Mucosa of descending colon (tissue), 3 donors: ENCODE measurements around the gene STK4. TPM values are rescaled to one million over a fixed set of nuclear protein-coding genes. Genes with fewer than 3 reads are reported as not detected.

Experiments
- ATAC-seq: fragments of 200-7000 bp; cut with Tn5 transposase; one replicate; pipeline ENCODE4 v1.9.1; 2020; ENCODE audit warnings: mild to moderate bottlenecking, moderate library complexity
- DNase-seq, 3 donors: peaks; one replicate each; pipeline ENCODE4 v3.0.0-alpha.2; 2020
- H3K36me3 ChIP-seq: fragments of 200-600 bp; one replicate; pipeline ENCODE4 v1.8.0; 2021; ENCODE audit warnings: low read depth, mild to moderate bottlenecking
- H3K4me1 ChIP-seq: fragments of 200-600 bp; one replicate; pipeline ENCODE4 v1.8.0; 2021; ENCODE audit warnings: low read depth, mild to moderate bottlenecking
- H3K4me3 ChIP-seq: fragments of 200-600 bp; one replicate; pipeline ENCODE4 v1.8.0; 2021; ENCODE audit warnings: mild to moderate bottlenecking
- H3K9me3 ChIP-seq: fragments of 200-600 bp; one replicate; pipeline ENCODE4 v1.8.0; 2021; ENCODE audit warnings: mild to moderate bottlenecking
- intact Hi-C, 2 donors: fragments of 100-400 bp; cut with DNase I in 1 of 2; cut with micrococcal nuclease in 1 of 2; formaldehyde crosslinking; loops; one replicate each; pipeline versions ENCODE4 v1.11.0 to v1.11.1; 2022; cut with DNase I, micrococcal nuclease
- total RNA-seq, 3 donors: library from RNA; stranded (reverse); fragmentation: NEBNext Ultra II Directional in 2 of 3; extraction: Animal tissue kit (Norgen Biotek cat#: 25700) in 2 of 3; gene quantifications; one replicate each; pipeline versions ENCODE4 v1.2.1 to v1.2.4, GENCODE V29; 2021 to 2023
- TF ChIP-seq, protein P1 (sequence below): fragments of 200-600 bp; IDR thresholded peaks from one replicate; pipeline ENCODE4 v1.8.0; 2022; ENCODE audit warnings: antibody characterized with exemption, mild to moderate bottlenecking
- donor health status: DM: no; HTN: no; CAD: no; lungs with moderate emphysema.
- donor health status: DM: no; HTN: no; CAD: no.
- donor health status: DM: no; HTN: yes; CAD: no.

STK4 gene
- total RNA-seq, 3 donors from 2014 or later: 34.2 to 42.0 (median 36.6) TPM

DNA sequence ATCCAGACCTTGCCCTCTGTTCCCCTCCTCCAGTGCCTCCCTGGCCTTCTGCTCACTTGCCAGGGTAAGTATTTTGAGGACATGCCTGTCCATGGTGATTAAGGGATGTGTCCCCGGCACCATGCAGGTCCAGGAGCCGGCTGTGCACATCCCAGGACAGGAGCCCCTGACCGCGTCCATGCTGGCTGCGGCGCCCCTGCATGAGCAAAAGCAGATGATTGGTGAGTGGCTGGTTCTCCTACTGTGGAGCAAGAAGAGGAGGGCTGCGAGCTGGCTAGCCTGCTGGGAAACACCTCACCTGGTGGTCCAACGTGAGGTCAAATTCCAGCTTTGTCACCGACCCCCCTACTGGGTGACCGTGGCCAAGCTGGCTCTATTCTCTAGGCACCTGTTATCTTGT lies 29.8 kb upstream of the STK4 start:
- ATAC-seq: no peak
- Histone ChIP-seq H3K36me3 (peaks cover under 1% of the 10 kb centered on the region), H3K4me1 (no peaks in the 10 kb centered on the region), H3K4me3 (no peak overlapping the region), H3K9me3 (no peaks in the 10 kb centered on the region)
- TF ChIP-seq, protein P1, sequence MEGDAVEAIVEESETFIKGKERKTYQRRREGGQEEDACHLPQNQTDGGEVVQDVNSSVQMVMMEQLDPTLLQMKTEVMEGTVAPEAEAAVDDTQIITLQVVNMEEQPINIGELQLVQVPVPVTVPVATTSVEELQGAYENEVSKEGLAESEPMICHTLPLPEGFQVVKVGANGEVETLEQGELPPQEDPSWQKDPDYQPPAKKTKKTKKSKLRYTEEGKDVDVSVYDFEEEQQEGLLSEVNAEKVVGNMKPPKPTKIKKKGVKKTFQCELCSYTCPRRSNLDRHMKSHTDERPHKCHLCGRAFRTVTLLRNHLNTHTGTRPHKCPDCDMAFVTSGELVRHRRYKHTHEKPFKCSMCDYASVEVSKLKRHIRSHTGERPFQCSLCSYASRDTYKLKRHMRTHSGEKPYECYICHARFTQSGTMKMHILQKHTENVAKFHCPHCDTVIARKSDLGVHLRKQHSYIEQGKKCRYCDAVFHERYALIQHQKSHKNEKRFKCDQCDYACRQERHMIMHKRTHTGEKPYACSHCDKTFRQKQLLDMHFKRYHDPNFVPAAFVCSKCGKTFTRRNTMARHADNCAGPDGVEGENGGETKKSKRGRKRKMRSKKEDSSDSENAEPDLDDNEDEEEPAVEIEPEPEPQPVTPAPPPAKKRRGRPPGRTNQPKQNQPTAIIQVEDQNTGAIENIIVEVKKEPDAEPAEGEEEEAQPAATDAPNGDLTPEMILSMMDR: no peak
- intact Hi-C loops: no loop called here
- DNase-seq: no peak

DNA sequence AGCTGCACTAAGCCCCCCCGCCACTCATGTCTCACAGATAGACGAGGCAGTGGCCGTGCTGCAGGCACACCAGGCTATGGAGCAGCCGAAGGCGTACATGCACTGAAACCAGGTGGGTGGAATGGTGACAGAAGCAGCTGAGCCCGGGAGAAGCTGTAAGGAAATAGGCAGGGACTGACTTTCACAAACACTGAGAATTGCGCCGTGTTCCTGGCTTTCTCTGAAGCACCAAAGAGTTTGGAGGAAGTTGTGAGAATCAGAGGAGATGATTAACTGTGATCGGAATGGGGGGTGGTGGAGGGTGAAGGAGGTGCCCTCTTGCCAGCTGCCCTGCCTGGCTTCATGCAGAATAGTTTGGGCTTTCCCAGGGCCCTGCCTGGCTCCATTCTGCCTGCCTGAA lies 27.7 kb upstream of the STK4 start:
- peaks cover 7% of the 10 kb centered on the region for H3K36me3 ChIP-seq
- DNase-seq (no peak), ATAC-seq (no peak)
- H3K9me3 ChIP-seq: no peaks in the 10 kb centered on the region
- TF ChIP-seq, protein P1: no peak
- no peak overlapping the region for H3K4me3 ChIP-seq
- intact Hi-C loops: no loop called here
- no peaks in the 10 kb centered on the region for H3K4me1 ChIP-seq

DNA sequence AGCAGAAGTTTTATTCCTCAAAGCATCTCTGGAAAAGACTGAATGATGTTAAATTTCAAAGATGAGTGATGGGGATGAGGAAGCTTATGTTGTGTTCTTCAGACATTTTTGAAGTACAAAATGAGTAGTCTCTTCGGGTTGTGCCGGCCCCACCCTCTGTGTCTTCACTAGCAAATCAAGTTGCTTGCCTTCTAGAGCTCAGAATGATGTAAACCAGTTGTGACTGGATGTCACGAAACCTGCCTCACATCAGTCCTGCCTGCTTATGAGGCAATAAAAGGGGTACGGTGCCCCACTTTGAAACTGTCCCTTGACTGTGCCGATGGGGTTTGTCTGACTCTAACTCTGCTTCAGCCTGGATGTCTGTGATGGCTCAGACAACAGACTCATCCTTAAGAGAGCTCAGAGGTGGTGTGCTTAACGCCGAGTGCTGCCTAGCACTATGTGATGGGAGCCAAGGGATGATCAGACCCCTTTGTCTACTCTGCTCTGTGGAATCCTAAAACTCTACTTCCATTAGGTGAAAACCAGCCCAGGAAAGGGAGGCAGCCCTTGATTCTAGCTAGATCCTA lies 25.1 kb upstream of the STK4 start:
- DNase-seq: no peak
- Histone ChIP-seq H3K36me3 (peaks cover 7% of the 10 kb centered on the region), H3K4me1 (no peaks in the 10 kb centered on the region), H3K4me3 (no peak overlapping the region), H3K9me3 (no peaks in the 10 kb centered on the region)
- TF ChIP-seq, protein P1: no peak
- ATAC-seq: no peak
- intact Hi-C loops: no loop called here

DNA sequence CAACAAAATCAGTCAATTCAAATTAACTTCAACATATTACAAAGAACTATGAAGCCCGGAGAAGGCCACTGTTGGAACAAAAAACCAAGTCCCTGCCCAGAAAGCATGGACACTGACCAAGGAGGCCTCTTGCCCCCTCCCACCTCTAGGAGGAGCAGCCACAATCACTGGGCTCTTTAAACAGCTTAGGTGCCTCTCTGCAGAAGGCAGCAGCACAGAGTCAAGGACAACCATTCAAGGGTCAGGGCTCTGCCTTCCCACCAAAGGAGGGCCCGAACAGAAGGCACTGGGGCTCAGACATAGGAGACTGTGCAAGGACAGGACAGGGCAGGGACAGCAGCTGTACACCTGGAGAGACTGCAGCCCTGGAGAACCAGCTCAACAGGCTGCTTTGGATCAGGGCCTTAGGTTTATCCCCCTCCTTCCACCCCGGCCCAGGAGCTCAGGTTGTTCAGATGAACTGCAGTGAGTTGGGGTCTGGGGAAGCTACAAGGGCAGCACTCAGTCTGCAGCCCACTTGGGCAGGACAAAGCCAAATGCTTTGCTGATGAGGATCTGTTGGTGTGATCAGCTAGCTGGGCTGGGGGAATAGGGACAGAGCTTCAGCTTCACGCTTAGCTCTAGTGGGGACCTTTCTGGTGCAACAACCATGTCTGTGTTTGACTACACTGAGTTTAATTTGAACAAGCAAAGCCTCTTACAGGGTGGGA lies 23.9 kb upstream of the STK4 start:
- peaks cover 7% of the 10 kb centered on the region for H3K36me3 ChIP-seq

DNA sequence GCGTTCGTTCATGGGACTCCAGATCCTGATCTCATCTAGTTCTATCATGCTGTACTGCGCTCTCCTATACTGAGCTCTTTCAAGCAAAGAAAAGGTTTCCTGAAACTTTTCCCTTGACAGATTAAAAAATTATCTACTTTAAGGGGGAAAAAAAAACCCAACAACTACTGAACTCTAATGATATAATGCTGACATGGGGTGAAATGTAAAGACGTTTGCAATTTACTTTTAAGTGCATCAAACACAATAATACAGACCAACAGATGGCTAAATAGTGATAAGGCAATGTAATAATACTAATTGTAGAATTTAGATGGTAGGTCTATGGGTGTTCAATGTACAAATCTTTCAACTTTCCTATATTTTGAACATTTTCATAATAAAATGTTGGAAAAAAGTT lies 22.5 kb upstream of the STK4 start:
- TF ChIP-seq, protein P1: no peak
- H3K36me3 ChIP-seq: peaks cover 7% of the 10 kb centered on the region
- H3K4me3 ChIP-seq: no peak overlapping the region
- ATAC-seq (no peak), DNase-seq (no peak)
- no peaks in the 10 kb centered on the region for H3K9me3 ChIP-seq
- intact Hi-C loops: no loop called here
- H3K4me1 ChIP-seq: no peaks in the 10 kb centered on the region

More for the DNA sequence above, 23.9 kb upstream of the STK4 start:
- intact Hi-C loops: no loop called here
- TF ChIP-seq, protein P1: no peak
- ATAC-seq (no peak), DNase-seq (no peak)
- H3K4me3 ChIP-seq: no peak overlapping the region
- H3K9me3 ChIP-seq: no peaks in the 10 kb centered on the region
- no peaks in the 10 kb centered on the region for H3K4me1 ChIP-seq
